SJSA1 (cell line): ENCODE data around the gene HACL1. TPM values are rescaled to one million over a fixed set of nuclear protein-coding genes. Genes with fewer than 3 reads are reported as not detected.
"Not testable (repeated sequence)": the region's sequence is repeated elsewhere in the genome, so short reads cannot be mapped to it uniquely, and the experiment has no call there.

ENCODE experiments used
- DNase-seq, 2 experiments: peaks; one replicate each; pipeline ENCODE4 v3.0.0-alpha.2; 2015 to 2020; ENCODE audit warnings: low spot score in 2 of 2, low read depth in 1 of 2
- H3K27ac ChIP-seq: fragments of 250-450 bp; sonication (Bioruptor Pico); 2 replicates; pipeline ENCODE4 v1.5.1; 2020; ENCODE audit warnings: mild to moderate bottlenecking, moderate library complexity
- H3K27me3 ChIP-seq: fragments of 250-450 bp; sonication (Bioruptor Pico); replicated peaks from 2 replicates; pipeline ENCODE4 v1.5.1; 2020; ENCODE audit warnings: mild to moderate bottlenecking, moderate library complexity
- H3K36me3 ChIP-seq: fragments of 250-450 bp; sonication (Bioruptor Pico); 2 replicates; pipeline ENCODE4 v1.5.1; 2020; ENCODE audit warnings: mild to moderate bottlenecking
- H3K4me1 ChIP-seq: fragments of 250-450 bp; sonication (Bioruptor Pico); replicated peaks from 2 replicates; pipeline ENCODE4 v1.6.1; 2021; ENCODE audit warnings: mild to moderate bottlenecking
- H3K4me3 ChIP-seq: fragments of 250-450 bp; sonication (Bioruptor Pico); 2 replicates; pipeline ENCODE4 v1.5.1; 2020; ENCODE audit warnings: mild to moderate bottlenecking
- H3K9me3 ChIP-seq: fragments of 250-450 bp; sonication (Bioruptor Pico); replicated peaks from 2 replicates; pipeline ENCODE4 v1.5.1; 2020; ENCODE audit warnings: mild to moderate bottlenecking
- total RNA-seq: library from RNA; depleted of rRNA; stranded (reverse); fragments of >200 nt; shearing (Covaris generic); gene quantifications from 2 replicates; pipeline ENCODE4 v1.2.3, GENCODE V29; 2014

HACL1 gene
- total RNA-seq, 1 experiment from 2014 or later = 14.1 TPM

GRCh38 chr3:15549846-15550245 is 51.5 kb downstream of the HACL1 start:
- Histone ChIP-seq H3K4me1 (no peaks in the 10 kb centered on the region), H3K27me3 (no peaks in the 10 kb centered on the region), H3K4me3 (no peak overlapping the region), H3K27ac (no peak overlapping the region), H3K36me3 (no peaks in the 10 kb centered on the region), H3K9me3 (no peaks in the 10 kb centered on the region)
- no peak for DNase-seq

GRCh38 chr3:15542614-15543013 is 58.8 kb downstream of the HACL1 start:
- no peaks in the 10 kb centered on the region for H3K9me3 ChIP-seq
- H3K27ac ChIP-seq = no peak overlapping the region
- no peaks in the 10 kb centered on the region for H3K4me1 ChIP-seq
- no peaks in the 10 kb centered on the region for H3K36me3 ChIP-seq
- H3K4me3 ChIP-seq = no peak overlapping the region
- no peaks in the 10 kb centered on the region for H3K27me3 ChIP-seq
- no peak for DNase-seq

GRCh38 chr3:15541371-15541770 is 60.0 kb downstream of the HACL1 start:
- Histone ChIP-seq H3K36me3 (no peaks in the 10 kb centered on the region), H3K9me3 (no peaks in the 10 kb centered on the region), H3K27ac (no peak overlapping the region), H3K4me3 (no peak overlapping the region), H3K4me1 (no peaks in the 10 kb centered on the region), H3K27me3 (no peaks in the 10 kb centered on the region)
- no peak for DNase-seq

- no peaks in the 10 kb centered on the region for H3K27me3 ChIP-seq
- no peaks in the 10 kb centered on the region for H3K36me3 ChIP-seq
- no peak overlapping the region for H3K27ac ChIP-seq
- no peaks in the 10 kb centered on the region for H3K4me1 ChIP-seq
- no peak for DNase-seq
- no peaks in the 10 kb centered on the region for H3K9me3 ChIP-seq
- H3K4me3 ChIP-seq = no peak overlapping the region
Observed at GRCh38 chr3:15539066-15539465, 62.3 kb downstream of the HACL1 start.

GRCh38 chr3:15538345-15538744 is 63.0 kb downstream of the HACL1 start:
- DNase-seq = no peak
- Histone ChIP-seq H3K27ac (no peak overlapping the region), H3K36me3 (no peaks in the 10 kb centered on the region), H3K9me3 (no peaks in the 10 kb centered on the region), H3K27me3 (no peaks in the 10 kb centered on the region), H3K4me1 (no peaks in the 10 kb centered on the region), H3K4me3 (no peak overlapping the region)

GRCh38 chr3:15536856-15537255 is 64.5 kb downstream of the HACL1 start:
- no peaks in the 10 kb centered on the region for H3K4me1 ChIP-seq
- no peak overlapping the region for H3K27ac ChIP-seq
- no peaks in the 10 kb centered on the region for H3K27me3 ChIP-seq
- no peaks in the 10 kb centered on the region for H3K36me3 ChIP-seq
- H3K9me3 ChIP-seq = no peaks in the 10 kb centered on the region
- no peak for DNase-seq
- H3K4me3 ChIP-seq = no peak overlapping the region

- Histone ChIP-seq H3K4me1 (no peaks in the 10 kb centered on the region), H3K4me3 (no peak overlapping the region), H3K27ac (no peak overlapping the region), H3K36me3 (no peaks in the 10 kb centered on the region), H3K27me3 (no peaks in the 10 kb centered on the region), H3K9me3 (no peaks in the 10 kb centered on the region)
- DNase-seq = no peak
Observed at GRCh38 chr3:15535732-15536131, 65.6 kb downstream of the HACL1 start.

GRCh38 chr3:15532614-15533013 is 68.8 kb downstream of the HACL1 start:
- H3K27ac ChIP-seq, DNase-seq, H3K27me3 ChIP-seq, H3K9me3 ChIP-seq, H3K4me1 ChIP-seq, H3K4me3 ChIP-seq, H3K36me3 ChIP-seq: not testable (repeated sequence)

- no peak for DNase-seq
- no peaks in the 10 kb centered on the region for H3K9me3 ChIP-seq
- H3K36me3 ChIP-seq = no peaks in the 10 kb centered on the region
- H3K4me3 ChIP-seq = no peak overlapping the region
- no peaks in the 10 kb centered on the region; the same call in 1 of the 2 replicates for H3K27me3 ChIP-seq
- no peak overlapping the region for H3K27ac ChIP-seq
- H3K4me1 ChIP-seq = no peaks in the 10 kb centered on the region
Observed at GRCh38 chr3:15531346-15531745, 70.0 kb downstream of the HACL1 start.

GRCh38 chr3:15528854-15529537 is 72.4 kb downstream of the HACL1 start:
- Histone ChIP-seq H3K4me1 (no peaks in the 10 kb centered on the region), H3K27me3 (no peaks in the 10 kb centered on the region; the same call in 1 of the 2 replicates), H3K9me3 (no peaks in the 10 kb centered on the region), H3K4me3 (no peak overlapping the region), H3K36me3 (no peaks in the 10 kb centered on the region), H3K27ac (no peak overlapping the region)
- no peak for DNase-seq

GRCh38 chr3:15527031-15527459 is 74.3 kb downstream of the HACL1 start:
- Histone ChIP-seq H3K27ac (no peak overlapping the region), H3K4me1 (no peaks in the 10 kb centered on the region), H3K4me3 (no peak overlapping the region), H3K27me3 (no peaks in the 10 kb centered on the region; the same call in 1 of the 2 replicates), H3K9me3 (no peaks in the 10 kb centered on the region), H3K36me3 (no peaks in the 10 kb centered on the region)
- no peak for DNase-seq

- Histone ChIP-seq H3K4me3 (no peak overlapping the region), H3K4me1 (no peaks in the 10 kb centered on the region), H3K27me3 (no peaks in the 10 kb centered on the region; the same call in 1 of the 2 replicates), H3K9me3 (no peaks in the 10 kb centered on the region), H3K27ac (no peak overlapping the region), H3K36me3 (no peaks in the 10 kb centered on the region)
- DNase-seq = no peak
Observed at GRCh38 chr3:15525790-15526189, 75.6 kb downstream of the HACL1 start.

- Histone ChIP-seq H3K9me3 (no peaks in the 10 kb centered on the region), H3K36me3 (no peaks in the 10 kb centered on the region), H3K4me1 (no peaks in the 10 kb centered on the region), H3K27me3 (no peaks in the 10 kb centered on the region; the same call in 1 of the 2 replicates), H3K4me3 (no peak overlapping the region), H3K27ac (no peak overlapping the region)
- DNase-seq = no peak
Observed at GRCh38 chr3:15523660-15524417, 77.5 kb downstream of the HACL1 start.

GRCh38 chr3:15522016-15522415 is 79.4 kb downstream of the HACL1 start:
- H3K4me1 ChIP-seq = no peaks in the 10 kb centered on the region
- DNase-seq = no peak
- H3K36me3 ChIP-seq = no peaks in the 10 kb centered on the region
- no peak overlapping the region for H3K27ac ChIP-seq
- H3K9me3 ChIP-seq = no peaks in the 10 kb centered on the region
- H3K4me3 ChIP-seq = no peak overlapping the region
- no peaks in the 10 kb centered on the region; the same call in 1 of the 2 replicates for H3K27me3 ChIP-seq
